Measurements from ENCODE around the gene ENDOV.
A peak's percentile ranks its signal among the peaks of the same experiment; 100 is the strongest.

ENDOV gene

GRCh38 chr17:80449930-80450576 is 35.1 kb downstream of the ENDOV start:
- Histone ChIP-seq H3K4me3 (no peak overlapping the region), H3K27ac (no peak overlapping the region)
- no peak for TF ChIP-seq CTCF (IDR thresholded peaks at IDR 0.05)
- DNase-seq (ENCODE audit: low spot score): no peak

GRCh38 chr17:80451104-80451775 is 36.3 kb downstream of the ENDOV start:
- H3K27ac ChIP-seq: no peak overlapping the region

GRCh38 chr17:80452173-80452915 is 37.4 kb downstream of the ENDOV start:
- Histone ChIP-seq H3K4me3 (no peak overlapping the region), H3K27ac (no peak overlapping the region)
- TF ChIP-seq CTCF (IDR thresholded peaks at IDR 0.05): no peak
- DNase-seq (ENCODE audit: low spot score): no peak

More at GRCh38 chr17:80451104-80451775, 36.3 kb downstream of the ENDOV start:
- DNase-seq (ENCODE audit: low spot score): no peak
- no peak for TF ChIP-seq CTCF (IDR thresholded peaks at IDR 0.05)
- H3K4me3 ChIP-seq: no peak overlapping the region

GRCh38 chr17:80453126-80453997 is 38.4 kb downstream of the ENDOV start:
- peak overlapping the region; percentile 71 for H3K4me3 ChIP-seq
- no peak for TF ChIP-seq CTCF (IDR thresholded peaks at IDR 0.05)
- no peak overlapping the region for H3K27ac ChIP-seq
- no peak for DNase-seq (ENCODE audit: low spot score)

GRCh38 chr17:80453998-80454556 is 39.1 kb downstream of the ENDOV start:
- no peak for TF ChIP-seq CTCF (IDR thresholded peaks at IDR 0.05)
- no peak for DNase-seq (ENCODE audit: low spot score)
- Histone ChIP-seq H3K27ac (peak overlapping the region; percentile 87 to 94), H3K4me3 (peak overlapping the region; percentile 71)

GRCh38 chr17:80454557-80455335 is 39.8 kb downstream of the ENDOV start:
- no peak for TF ChIP-seq CTCF (IDR thresholded peaks at IDR 0.05)
- DNase-seq (ENCODE audit: low spot score): peak; percentile 96
- H3K4me3 ChIP-seq: peak overlapping the region; percentile 71
- peak overlapping the region; percentile 87 to 94 for H3K27ac ChIP-seq
